ENCODE measurements around the gene BLM. TPM values are rescaled to one million over a fixed set of nuclear protein-coding genes. Genes with fewer than 3 reads are reported as not detected.
"Not testable (repeated sequence)": the region's sequence is repeated elsewhere in the genome, so short reads cannot be mapped to it uniquely, and the experiment has no call there.

BLM gene
- polyA plus RNA-seq, 1 donor (not counting 4 experiments of a cell fraction or from before 2014, with no cell fraction given), result 4.4 TPM

- no peaks in the 10 kb centered on the region for H3K9me1 ChIP-seq (ENCODE audit: control insufficient read depth, extremely low read depth, insufficient read depth, low read length)
- no peak overlapping the region for H3K4me3 ChIP-seq (ENCODE audit: control insufficient read depth in 2 of 3, extremely low read depth in 1 of 3, insufficient read depth in 2 of 3, low read depth in 1 of 3, low read length in 3 of 3)
- no peak overlapping the region for H2AFZ ChIP-seq (ENCODE audit: control insufficient read depth, low read length)
- FAIRE-seq (no peak), DNase-seq (ENCODE audit: low read depth, low spot score) (no peak)
- dilution Hi-C loops (cut with MboI; ENCODE audit: extremely low pct_ligation_motif_present, low sequenced_read_pairs), result no loop called here
- no peak overlapping the region for H3K4me2 ChIP-seq (ENCODE audit: control insufficient read depth, extremely low read depth, insufficient read depth, low read depth, low read length)
- H3K36me3 ChIP-seq (ENCODE audit: control insufficient read depth in 2 of 2, extremely low read depth in 1 of 2, insufficient read depth in 2 of 2, low read length in 2 of 2), result no peaks in the 10 kb centered on the region
- H3K9ac ChIP-seq (ENCODE audit: control insufficient read depth, extremely low read depth, insufficient read depth, low read length), result no peak overlapping the region
- H3K27ac ChIP-seq (ENCODE audit: control insufficient read depth, insufficient read depth, low read length), result no peak overlapping the region
- H3K27me3 ChIP-seq (ENCODE audit: control insufficient read depth, extremely low read depth, insufficient read depth, low read length), result peaks cover 3% of the 10 kb centered on the region
- H3K4me1 ChIP-seq (ENCODE audit: control insufficient read depth, extremely low read depth, insufficient read depth, low read length), result peaks cover 13% of the 10 kb centered on the region
- no peaks in the 10 kb centered on the region for H3K79me2 ChIP-seq (ENCODE audit: control insufficient read depth, insufficient read depth, low read length)
- TF ChIP-seq EZH2 (IDR thresholded peaks at IDR 0.05; ENCODE audit: low read length), result no peak
- TF ChIP-seq CTCF (optimal IDR thresholded peaks at IDR 0.05 in 1 of 3, IDR thresholded peaks at IDR 0.05 in 1 of 3, conservative IDR thresholded peaks at IDR 0.05 in 1 of 3; ENCODE audit: extremely low read depth in 1 of 3, insufficient read depth in 2 of 3, low read length in 3 of 3), result no peak
- no peaks in the 10 kb centered on the region for H3K9me3 ChIP-seq (ENCODE audit: control insufficient read depth, low read depth, low read length)
- H4K20me1 ChIP-seq (ENCODE audit: control insufficient read depth, extremely low read depth, insufficient read depth, low read length), result no peaks in the 10 kb centered on the region
Measured at GRCh38 chr15:90671216-90671615, 45.9 kb upstream of the BLM start.

- H3K27ac ChIP-seq (ENCODE audit: control insufficient read depth, insufficient read depth, low read length); H4K20me1 ChIP-seq (ENCODE audit: control insufficient read depth, extremely low read depth, insufficient read depth, low read length); H3K9ac ChIP-seq (ENCODE audit: control insufficient read depth, extremely low read depth, insufficient read depth, low read length); H2AFZ ChIP-seq (ENCODE audit: control insufficient read depth, low read length); H3K9me3 ChIP-seq (ENCODE audit: control insufficient read depth, low read depth, low read length); H3K9me1 ChIP-seq (ENCODE audit: control insufficient read depth, extremely low read depth, insufficient read depth, low read length); H3K4me2 ChIP-seq (ENCODE audit: control insufficient read depth, extremely low read depth, insufficient read depth, low read depth, low read length); H3K36me3 ChIP-seq (ENCODE audit: control insufficient read depth in 2 of 2, extremely low read depth in 1 of 2, insufficient read depth in 2 of 2, low read length in 2 of 2); H3K27me3 ChIP-seq (ENCODE audit: control insufficient read depth, extremely low read depth, insufficient read depth, low read length); H3K79me2 ChIP-seq (ENCODE audit: control insufficient read depth, insufficient read depth, low read length); FAIRE-seq; DNase-seq (ENCODE audit: low read depth, low spot score); dilution Hi-C loops (cut with MboI; ENCODE audit: extremely low pct_ligation_motif_present, low sequenced_read_pairs); H3K4me1 ChIP-seq (ENCODE audit: control insufficient read depth, extremely low read depth, insufficient read depth, low read length); H3K4me3 ChIP-seq (ENCODE audit: control insufficient read depth in 2 of 3, extremely low read depth in 1 of 3, insufficient read depth in 2 of 3, low read depth in 1 of 3, low read length in 3 of 3): not testable (repeated sequence)
Measured at GRCh38 chr15:90673357-90673756, 43.8 kb upstream of the BLM start.

GRCh38 chr15:90674476-90674875, 42.7 kb upstream of the BLM start:
- Histone ChIP-seq H3K4me3 (ENCODE audit: control insufficient read depth in 2 of 3, extremely low read depth in 1 of 3, insufficient read depth in 2 of 3, low read depth in 1 of 3, low read length in 3 of 3) (no peak overlapping the region), H4K20me1 (ENCODE audit: control insufficient read depth, extremely low read depth, insufficient read depth, low read length) (no peaks in the 10 kb centered on the region), H3K9ac (ENCODE audit: control insufficient read depth, extremely low read depth, insufficient read depth, low read length) (no peak overlapping the region), H3K9me3 (ENCODE audit: control insufficient read depth, low read depth, low read length) (no peaks in the 10 kb centered on the region), H3K36me3 (ENCODE audit: control insufficient read depth in 2 of 2, extremely low read depth in 1 of 2, insufficient read depth in 2 of 2, low read length in 2 of 2) (no peaks in the 10 kb centered on the region), H3K27ac (ENCODE audit: control insufficient read depth, insufficient read depth, low read length) (no peak overlapping the region), H3K4me1 (ENCODE audit: control insufficient read depth, extremely low read depth, insufficient read depth, low read length) (no peaks in the 10 kb centered on the region), H3K9me1 (ENCODE audit: control insufficient read depth, extremely low read depth, insufficient read depth, low read length) (no peaks in the 10 kb centered on the region), H3K4me2 (ENCODE audit: control insufficient read depth, extremely low read depth, insufficient read depth, low read depth, low read length) (no peak overlapping the region), H3K27me3 (ENCODE audit: control insufficient read depth, extremely low read depth, insufficient read depth, low read length) (peaks cover 3% of the 10 kb centered on the region), H2AFZ (ENCODE audit: control insufficient read depth, low read length) (no peak overlapping the region), H3K79me2 (ENCODE audit: control insufficient read depth, insufficient read depth, low read length) (no peaks in the 10 kb centered on the region)
- DNase-seq (ENCODE audit: low read depth, low spot score) (no peak), FAIRE-seq (no peak)
- no peak for TF ChIP-seq CTCF (optimal IDR thresholded peaks at IDR 0.05 in 1 of 3, IDR thresholded peaks at IDR 0.05 in 1 of 3, conservative IDR thresholded peaks at IDR 0.05 in 1 of 3; ENCODE audit: extremely low read depth in 1 of 3, insufficient read depth in 2 of 3, low read length in 3 of 3)
- no peak for TF ChIP-seq EZH2 (IDR thresholded peaks at IDR 0.05; ENCODE audit: low read length)
- dilution Hi-C loops (cut with MboI; ENCODE audit: extremely low pct_ligation_motif_present, low sequenced_read_pairs), result no loop called here

Measured in keratinocyte (primary cell).